ENCODE results near the gene SLC45A1. TPM values are rescaled to one million over a fixed set of nuclear protein-coding genes. Genes with fewer than 3 reads are reported as not detected.

SLC45A1 gene
- total and polyA plus RNA-seq, 2 of the 4 experiments (the other 2 are of a cell fraction) = 0.72 to 3.9 TPM

DNA sequence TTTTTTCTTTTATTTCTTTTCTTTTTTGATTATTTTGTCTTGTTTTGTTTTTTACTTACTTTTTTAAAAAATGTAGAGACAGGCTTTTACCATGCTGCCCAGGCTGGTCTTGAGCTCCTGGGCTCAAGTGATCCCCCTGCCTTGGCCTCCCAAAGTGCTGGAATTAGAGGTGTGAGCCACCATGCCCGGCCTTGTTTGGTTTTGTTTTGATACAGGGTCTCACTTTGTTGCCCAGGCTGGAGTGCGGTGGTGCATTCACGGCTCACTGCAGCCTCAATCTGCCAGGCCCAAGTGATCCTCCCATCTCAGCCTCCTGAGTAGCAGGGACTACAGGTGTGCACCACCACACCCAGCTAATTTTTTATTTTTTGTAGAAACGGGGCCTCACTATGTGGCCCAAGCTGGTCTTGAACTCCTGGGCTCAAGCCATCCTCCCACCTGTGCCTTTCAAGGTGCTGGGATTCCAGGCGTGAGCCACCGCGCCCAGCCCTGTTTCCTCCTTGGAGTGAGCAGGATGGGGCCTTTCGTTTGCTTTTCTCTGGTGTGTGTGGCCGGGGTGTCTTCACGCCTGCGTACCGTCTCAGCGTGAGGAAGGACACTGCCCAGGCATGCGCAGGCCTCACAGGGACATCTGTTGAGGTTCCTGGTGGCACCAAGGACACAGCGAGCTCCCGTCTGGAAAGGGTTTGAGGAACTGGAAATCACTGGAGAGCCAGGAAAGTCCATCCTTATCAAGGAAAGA, 15.5 kb downstream of the SLC45A1 start:
- DNase-seq (no peak), ATAC-seq (ENCODE audit: low read depth) (no peak)
- Histone ChIP-seq H3K9ac (ENCODE audit: low read depth, low read length) (no peak overlapping the region), H3K9me3 (ENCODE audit: control insufficient read depth, insufficient read depth, low read length) (no peaks in the 10 kb centered on the region), H3K9me1 (ENCODE audit: insufficient read depth, low read length) (peaks cover 2% of the 10 kb centered on the region; the same call in 1 of the 2 replicates), H3K14ac (replicated peaks; ENCODE audit: low read depth, low read length) (no peak overlapping the region), H3K18ac (ENCODE audit: low read depth, low read length) (no peak overlapping the region), H2BK5ac (ENCODE audit: low read depth, low read length, poor library complexity, severe bottlenecking) (no peak overlapping the region), H2AK5ac (ENCODE audit: low read depth, low read length) (no peak overlapping the region), H3K27me3 (ENCODE audit: control insufficient read depth, insufficient read depth, low read length) (no peaks in the 10 kb centered on the region), H2BK120ac (ENCODE audit: low read depth, low read length) (no peak overlapping the region), H4K8ac (ENCODE audit: low read depth in 2 of 2, low read length in 2 of 2) (no peak overlapping the region), H3K4me3 (ENCODE audit: insufficient read depth, low read depth, low read length) (no peak overlapping the region), H4K5ac (ENCODE audit: low read depth, low read length) (no peak overlapping the region), H3K56ac (ENCODE audit: extremely low read depth, insufficient read depth, low read length) (no peak overlapping the region), H3K23ac (ENCODE audit: low read depth, low read length) (no peak overlapping the region), H3K79me1 (ENCODE audit: low read depth in 1 of 2, low read length in 2 of 2) (no peaks in the 10 kb centered on the region), H4K20me1 (ENCODE audit: insufficient read depth, low read length) (no peaks in the 10 kb centered on the region), H3K4me2 (ENCODE audit: low read depth, low read length) (no peak overlapping the region), H4K91ac (ENCODE audit: insufficient read depth, low read depth, low read length) (no peak overlapping the region), H3K4me1 (ENCODE audit: control insufficient read depth, insufficient read depth, low read length) (no peaks in the 10 kb centered on the region), H3K36me3 (ENCODE audit: control insufficient read depth, insufficient read depth, low read length) (peaks cover 10% of the 10 kb centered on the region; the same call in 1 of the 2 replicates), H2AFZ (replicated peaks; ENCODE audit: low read length, poor library complexity) (no peak overlapping the region), H2AK9ac (replicated peaks; ENCODE audit: low read depth, low read length, poor library complexity) (no peak overlapping the region), H3K4ac (ENCODE audit: low read depth, low read length) (no peak overlapping the region), H2BK20ac (ENCODE audit: low read depth, low read length) (no peak overlapping the region), H3K27ac (ENCODE audit: insufficient read depth, low read length) (no peak overlapping the region), H2BK15ac (ENCODE audit: low read depth, low read length) (no peak overlapping the region)
- in situ Hi-C loops (cut with MboI; ENCODE audit: low sequenced_read_pairs) (no loop called here), dilution Hi-C loops (cut with HindIII; ENCODE audit: low sequenced_read_pairs, unreplicated experiment) (no loop called here), intact Hi-C loops (cut with micrococcal nuclease) (no loop called here)
- no TSS peak for BruUV-seq (replicated peaks)
- ChIA-PET POLR2A (ENCODE audit: unreplicated experiment) (no interaction called here), CTCF (interaction anchor here (1.4 kb wide), 1 partner anchor 9 kb away, joined by 3 read pairs; no protein-coding TSS in a partner anchor)
- no peak for TF ChIP-seq CEBPB (IDR thresholded peaks at IDR 0.05; ENCODE audit: low read depth, low read length)
- TF ChIP-seq RCOR1 (IDR thresholded peaks at IDR 0.05; ENCODE audit: insufficient replicate concordance, low read length) = no peak
- no peak for TF ChIP-seq SMC3 (IDR thresholded peaks at IDR 0.05; ENCODE audit: low read depth, low read length)
- no peak for TF ChIP-seq FOS (IDR thresholded peaks at IDR 0.05; ENCODE audit: low read depth, low read length)
- no peak for TF ChIP-seq CHD1 (IDR thresholded peaks at IDR 0.05; ENCODE audit: low read depth, low read length)
- TF ChIP-seq BHLHE40 (IDR thresholded peaks at IDR 0.05; ENCODE audit: low read depth, low read length) = no peak
- TF ChIP-seq, protein P1, sequence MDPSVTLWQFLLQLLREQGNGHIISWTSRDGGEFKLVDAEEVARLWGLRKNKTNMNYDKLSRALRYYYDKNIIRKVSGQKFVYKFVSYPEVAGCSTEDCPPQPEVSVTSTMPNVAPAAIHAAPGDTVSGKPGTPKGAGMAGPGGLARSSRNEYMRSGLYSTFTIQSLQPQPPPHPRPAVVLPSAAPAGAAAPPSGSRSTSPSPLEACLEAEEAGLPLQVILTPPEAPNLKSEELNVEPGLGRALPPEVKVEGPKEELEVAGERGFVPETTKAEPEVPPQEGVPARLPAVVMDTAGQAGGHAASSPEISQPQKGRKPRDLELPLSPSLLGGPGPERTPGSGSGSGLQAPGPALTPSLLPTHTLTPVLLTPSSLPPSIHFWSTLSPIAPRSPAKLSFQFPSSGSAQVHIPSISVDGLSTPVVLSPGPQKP (IDR thresholded peaks at IDR 0.05; ENCODE audit: borderline replicate concordance, low read depth, low read length) = no peak
- TF ChIP-seq RFX5 (IDR thresholded peaks at IDR 0.05; ENCODE audit: low read depth, low read length) = no peak
- TF ChIP-seq POLR2A (IDR thresholded peaks at IDR 0.05; ENCODE audit: low read depth, low read length) = no peak
- TF ChIP-seq, protein P2, sequence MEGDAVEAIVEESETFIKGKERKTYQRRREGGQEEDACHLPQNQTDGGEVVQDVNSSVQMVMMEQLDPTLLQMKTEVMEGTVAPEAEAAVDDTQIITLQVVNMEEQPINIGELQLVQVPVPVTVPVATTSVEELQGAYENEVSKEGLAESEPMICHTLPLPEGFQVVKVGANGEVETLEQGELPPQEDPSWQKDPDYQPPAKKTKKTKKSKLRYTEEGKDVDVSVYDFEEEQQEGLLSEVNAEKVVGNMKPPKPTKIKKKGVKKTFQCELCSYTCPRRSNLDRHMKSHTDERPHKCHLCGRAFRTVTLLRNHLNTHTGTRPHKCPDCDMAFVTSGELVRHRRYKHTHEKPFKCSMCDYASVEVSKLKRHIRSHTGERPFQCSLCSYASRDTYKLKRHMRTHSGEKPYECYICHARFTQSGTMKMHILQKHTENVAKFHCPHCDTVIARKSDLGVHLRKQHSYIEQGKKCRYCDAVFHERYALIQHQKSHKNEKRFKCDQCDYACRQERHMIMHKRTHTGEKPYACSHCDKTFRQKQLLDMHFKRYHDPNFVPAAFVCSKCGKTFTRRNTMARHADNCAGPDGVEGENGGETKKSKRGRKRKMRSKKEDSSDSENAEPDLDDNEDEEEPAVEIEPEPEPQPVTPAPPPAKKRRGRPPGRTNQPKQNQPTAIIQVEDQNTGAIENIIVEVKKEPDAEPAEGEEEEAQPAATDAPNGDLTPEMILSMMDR (conservative IDR thresholded peaks at IDR 0.05; ENCODE audit: low read depth, low read length) = no peak
- no peak for TF ChIP-seq MXI1 (IDR thresholded peaks at IDR 0.05; ENCODE audit: borderline replicate concordance, low read depth, low read length)
- TF ChIP-seq RAD21 (IDR thresholded peaks at IDR 0.05; ENCODE audit: low read length) = no peak
- 95% methylated on average over 8 of the region's 16 CpGs; no CpG with 5 or more reads in 1 of the 2 experiments for WGBS, 2 experiments (ENCODE audit: extremely low coverage in 2 of 2, insufficient read length in 1 of 2)

All from IMR-90 (cell line).